Measurements from ENCODE around the gene GNAT2. TPM values are rescaled to one million over a fixed set of nuclear protein-coding genes. Genes with fewer than 3 reads are reported as not detected.

The GNAT2 gene
- total RNA-seq, 1 donor from 2014 or later = not detected

- Histone ChIP-seq H3K4me1 (ENCODE audit: control insufficient read depth in 3 of 3, insufficient read depth in 3 of 3, low read length in 3 of 3) (no peaks in the 10 kb centered on the region), H3K27me3 (ENCODE audit: control insufficient read depth in 3 of 3, insufficient read depth in 3 of 3, low read length in 3 of 3) (no peaks in the 10 kb centered on the region), H3K4me3 (ENCODE audit: low read length in 3 of 3) (no peak overlapping the region), H3K36me3 (ENCODE audit: control insufficient read depth in 3 of 3, insufficient read depth in 3 of 3, low read length in 3 of 3) (peaks cover 6 to 58% (median 53%) of the 10 kb centered on the region in 3 donors), H3K9ac (ENCODE audit: low read depth in 1 of 3, low read length in 3 of 3) (no peak overlapping the region), H3K27ac (ENCODE audit: low read depth, low read length) (no peak overlapping the region), H3K9me3 (ENCODE audit: control insufficient read depth in 3 of 3, low read length in 3 of 3) (no peaks in the 10 kb centered on the region)
Observed at GRCh38 chr1:109589177-109589576, 30.2 kb downstream of the GNAT2 start.

GRCh38 chr1:109586055-109586454, 33.4 kb downstream of the GNAT2 start:
- Histone ChIP-seq H3K9me3 (ENCODE audit: control insufficient read depth in 3 of 3, low read length in 3 of 3) (no peaks in the 10 kb centered on the region), H3K36me3 (ENCODE audit: control insufficient read depth in 3 of 3, insufficient read depth in 3 of 3, low read length in 3 of 3) (peaks cover 2 to 50% (median 45%) of the 10 kb centered on the region in 3 donors), H3K4me3 (ENCODE audit: low read length in 3 of 3) (no peak overlapping the region), H3K27ac (ENCODE audit: low read depth, low read length) (no peak overlapping the region), H3K9ac (ENCODE audit: low read depth in 1 of 3, low read length in 3 of 3) (no peak overlapping the region), H3K4me1 (ENCODE audit: control insufficient read depth in 3 of 3, insufficient read depth in 3 of 3, low read length in 3 of 3) (no peaks in the 10 kb centered on the region), H3K27me3 (ENCODE audit: control insufficient read depth in 3 of 3, insufficient read depth in 3 of 3, low read length in 3 of 3) (no peaks in the 10 kb centered on the region)

- Histone ChIP-seq H3K27ac (ENCODE audit: low read depth, low read length) (no peak overlapping the region), H3K9ac (ENCODE audit: low read depth in 1 of 3, low read length in 3 of 3) (no peak overlapping the region), H3K27me3 (ENCODE audit: control insufficient read depth in 3 of 3, insufficient read depth in 3 of 3, low read length in 3 of 3) (no peaks in the 10 kb centered on the region), H3K9me3 (ENCODE audit: control insufficient read depth in 3 of 3, low read length in 3 of 3) (no peaks in the 10 kb centered on the region), H3K4me1 (ENCODE audit: control insufficient read depth in 3 of 3, insufficient read depth in 3 of 3, low read length in 3 of 3) (peaks cover 0 to under 1% (median 0%) of the 10 kb centered on the region in 3 donors), H3K36me3 (ENCODE audit: control insufficient read depth in 3 of 3, insufficient read depth in 3 of 3, low read length in 3 of 3) (peaks cover 2 to 58% (median 49%) of the 10 kb centered on the region in 3 donors), H3K4me3 (ENCODE audit: low read length in 3 of 3) (no peak overlapping the region)
Observed at GRCh38 chr1:109584766-109585165, 34.6 kb downstream of the GNAT2 start.

GRCh38 chr1:109582021-109582420, 37.4 kb downstream of the GNAT2 start:
- Histone ChIP-seq H3K4me3 (ENCODE audit: low read length in 3 of 3) (no peak overlapping the region), H3K36me3 (ENCODE audit: control insufficient read depth in 3 of 3, insufficient read depth in 3 of 3, low read length in 3 of 3) (peaks cover 2 to 44% (median 35%) of the 10 kb centered on the region in 3 donors), H3K27me3 (ENCODE audit: control insufficient read depth in 3 of 3, insufficient read depth in 3 of 3, low read length in 3 of 3) (no peaks in the 10 kb centered on the region), H3K27ac (ENCODE audit: low read depth, low read length) (no peak overlapping the region), H3K4me1 (ENCODE audit: control insufficient read depth in 3 of 3, insufficient read depth in 3 of 3, low read length in 3 of 3) (peaks cover 3 to 8% (median 5%) of the 10 kb centered on the region in 3 donors), H3K9ac (ENCODE audit: low read depth in 1 of 3, low read length in 3 of 3) (no peak overlapping the region), H3K9me3 (ENCODE audit: control insufficient read depth in 3 of 3, low read length in 3 of 3) (no peaks in the 10 kb centered on the region)

GRCh38 chr1:109579491-109579890, 39.9 kb downstream of the GNAT2 start:
- Histone ChIP-seq H3K9me3 (ENCODE audit: control insufficient read depth in 3 of 3, low read length in 3 of 3) (no peaks in the 10 kb centered on the region), H3K27me3 (ENCODE audit: control insufficient read depth in 3 of 3, insufficient read depth in 3 of 3, low read length in 3 of 3) (no peaks in the 10 kb centered on the region), H3K27ac (ENCODE audit: low read depth, low read length) (no peak overlapping the region), H3K4me1 (ENCODE audit: control insufficient read depth in 3 of 3, insufficient read depth in 3 of 3, low read length in 3 of 3) (peaks cover 3 to 8% (median 5%) of the 10 kb centered on the region in 3 donors), H3K9ac (ENCODE audit: low read depth in 1 of 3, low read length in 3 of 3) (no peak overlapping the region), H3K4me3 (ENCODE audit: low read length in 3 of 3) (no peak overlapping the region), H3K36me3 (ENCODE audit: control insufficient read depth in 3 of 3, insufficient read depth in 3 of 3, low read length in 3 of 3) (peaks cover 2 to 23% (median 21%) of the 10 kb centered on the region in 3 donors)

GRCh38 chr1:109578947-109579443, 40.4 kb downstream of the GNAT2 start:
- no peaks in the 10 kb centered on the region for H3K27me3 ChIP-seq (ENCODE audit: control insufficient read depth in 3 of 3, insufficient read depth in 3 of 3, low read length in 3 of 3)
- H3K27ac ChIP-seq (ENCODE audit: low read depth, low read length) = no peak overlapping the region
- no peaks in the 10 kb centered on the region for H3K9me3 ChIP-seq (ENCODE audit: control insufficient read depth in 3 of 3, low read length in 3 of 3)
- H3K36me3 ChIP-seq (ENCODE audit: control insufficient read depth in 3 of 3, insufficient read depth in 3 of 3, low read length in 3 of 3) = peaks cover 2 to 21% (median 18%) of the 10 kb centered on the region in 3 donors
- no peak overlapping the region for H3K4me3 ChIP-seq (ENCODE audit: low read length in 3 of 3)
- H3K9ac ChIP-seq (ENCODE audit: low read depth in 1 of 3, low read length in 3 of 3) = no peak overlapping the region
- peaks cover 3 to 8% (median 5%) of the 10 kb centered on the region in 3 donors for H3K4me1 ChIP-seq (ENCODE audit: control insufficient read depth in 3 of 3, insufficient read depth in 3 of 3, low read length in 3 of 3)

GRCh38 chr1:109573785-109574184, 45.6 kb downstream of the GNAT2 start:
- H3K27ac ChIP-seq (ENCODE audit: low read depth, low read length) = no peak overlapping the region

GRCh38 chr1:109570414-109570813, 49.0 kb downstream of the GNAT2 start:
- no peaks in the 10 kb centered on the region for H3K9me3 ChIP-seq (ENCODE audit: control insufficient read depth in 3 of 3, low read length in 3 of 3)
- H3K9ac ChIP-seq (ENCODE audit: low read depth in 1 of 3, low read length in 3 of 3) = peak overlapping the region in 1 of 3 donors; percentile 48
- H3K4me3 ChIP-seq (ENCODE audit: low read length in 3 of 3) = no peak overlapping the region
- no peaks in the 10 kb centered on the region for H3K27me3 ChIP-seq (ENCODE audit: control insufficient read depth in 3 of 3, insufficient read depth in 3 of 3, low read length in 3 of 3)
- no peaks in the 10 kb centered on the region for H3K36me3 ChIP-seq (ENCODE audit: control insufficient read depth in 3 of 3, insufficient read depth in 3 of 3, low read length in 3 of 3)
- peaks cover 12 to 21% (median 19%) of the 10 kb centered on the region in 3 donors for H3K4me1 ChIP-seq (ENCODE audit: control insufficient read depth in 3 of 3, insufficient read depth in 3 of 3, low read length in 3 of 3)
- no peak overlapping the region for H3K27ac ChIP-seq (ENCODE audit: low read depth, low read length)

More at GRCh38 chr1:109573785-109574184, 45.6 kb downstream of the GNAT2 start:
- Histone ChIP-seq H3K27me3 (ENCODE audit: control insufficient read depth in 3 of 3, insufficient read depth in 3 of 3, low read length in 3 of 3) (no peaks in the 10 kb centered on the region), H3K4me1 (ENCODE audit: control insufficient read depth in 3 of 3, insufficient read depth in 3 of 3, low read length in 3 of 3) (peaks cover 6 to 14% (median 10%) of the 10 kb centered on the region in 3 donors), H3K4me3 (ENCODE audit: low read length in 3 of 3) (no peak overlapping the region), H3K36me3 (ENCODE audit: control insufficient read depth in 3 of 3, insufficient read depth in 3 of 3, low read length in 3 of 3) (no peaks in the 10 kb centered on the region), H3K9me3 (ENCODE audit: control insufficient read depth in 3 of 3, low read length in 3 of 3) (no peaks in the 10 kb centered on the region), H3K9ac (ENCODE audit: low read depth in 1 of 3, low read length in 3 of 3) (no peak overlapping the region)

- Histone ChIP-seq H3K27me3 (ENCODE audit: control insufficient read depth in 3 of 3, insufficient read depth in 3 of 3, low read length in 3 of 3) (no peaks in the 10 kb centered on the region), H3K4me1 (ENCODE audit: control insufficient read depth in 3 of 3, insufficient read depth in 3 of 3, low read length in 3 of 3) (peaks cover 18 to 24% (median 23%) of the 10 kb centered on the region in 3 donors), H3K4me3 (ENCODE audit: low read length in 3 of 3) (no peak overlapping the region), H3K36me3 (ENCODE audit: control insufficient read depth in 3 of 3, insufficient read depth in 3 of 3, low read length in 3 of 3) (no peaks in the 10 kb centered on the region), H3K9me3 (ENCODE audit: control insufficient read depth in 3 of 3, low read length in 3 of 3) (no peaks in the 10 kb centered on the region), H3K27ac (ENCODE audit: low read depth, low read length) (no peak overlapping the region), H3K9ac (ENCODE audit: low read depth in 1 of 3, low read length in 3 of 3) (no peak overlapping the region)
Observed at GRCh38 chr1:109569323-109569722, 50.1 kb downstream of the GNAT2 start.

- H3K9ac ChIP-seq (ENCODE audit: low read depth in 1 of 3, low read length in 3 of 3) = no peak overlapping the region
Observed at GRCh38 chr1:109567877-109568672, 51.3 kb downstream of the GNAT2 start.

More at GRCh38 chr1:109567877-109568672, 51.3 kb downstream of the GNAT2 start:
- H3K27me3 ChIP-seq (ENCODE audit: control insufficient read depth in 3 of 3, insufficient read depth in 3 of 3, low read length in 3 of 3) = no peaks in the 10 kb centered on the region
- H3K9me3 ChIP-seq (ENCODE audit: control insufficient read depth in 3 of 3, low read length in 3 of 3) = no peaks in the 10 kb centered on the region
- H3K4me3 ChIP-seq (ENCODE audit: low read length in 3 of 3) = no peak overlapping the region
- H3K4me1 ChIP-seq (ENCODE audit: control insufficient read depth in 3 of 3, insufficient read depth in 3 of 3, low read length in 3 of 3) = peaks cover 21 to 29% (median 28%) of the 10 kb centered on the region in 3 donors
- no peaks in the 10 kb centered on the region for H3K36me3 ChIP-seq (ENCODE audit: control insufficient read depth in 3 of 3, insufficient read depth in 3 of 3, low read length in 3 of 3)
- H3K27ac ChIP-seq (ENCODE audit: low read depth, low read length) = no peak overlapping the region
